GM23338 (cell line): ENCODE data around the gene SUCNR1.

Experiments used
- CTCF ChIP-seq, 2 experiments: fragments of 200-600 bp in 1 of 2; sonication (generic) in 1 of 2; conservative IDR thresholded peaks; 2 replicates each; pipeline versions ENCODE4 v1.5.1 to v1.6.1; 2016 to 2017; ENCODE audit warnings: antibody characterized with exemption in 2 of 2, low read depth in 2 of 2, mild to moderate bottlenecking in 2 of 2, moderate library complexity in 1 of 2
- EZH2phosphoT487 ChIP-seq: fragments of 200-600 bp; sonication (generic); IDR thresholded peaks from one replicate; pipeline ENCODE4 v1.8.1; 2018; ENCODE audit warnings: antibody characterized with exemption; ENCODE audit not compliant: unreplicated experiment

- TF ChIP-seq EZH2phosphoT487: no peak
- TF ChIP-seq CTCF (conservative IDR thresholded peaks at IDR 0.05; ENCODE audit: low read depth in 2 of 2): no peak
Measured at GRCh38 chr3:151899996-151900395, 26.6 kb downstream of the SUCNR1 start.
